NCI-H146 treated with DMSO at 0.1 percent for 48 hours (cell line): ENCODE measurements around the gene SDS.

ENCODE experiments used
- DNase-seq: peaks from one replicate; lab custom pipeline; 2025; ENCODE audit not compliant: unreplicated experiment; lab: John Stamatoyannopoulos, UW

SDS gene

GRCh38 chr12:113403435-113404415 is at the start of gene SDS:
Gene SDS, minus strand, starts transcription at chr12:113403887. Its CDS starts 4,179 bp downstream, at chr12:113399708.
- DNase-seq = no peak

- DNase-seq = no peak
These were observed 49.6 kb upstream of the SDS start for GRCh38 chr12:113453330-113453729.

- no peak for DNase-seq
These were observed 48.8 kb upstream of the SDS start for GRCh38 chr12:113452458-113452857.

- DNase-seq = no peak
These were observed 46.2 kb upstream of the SDS start for GRCh38 chr12:113449839-113450238.

- DNase-seq = no peak
These were observed 45.6 kb upstream of the SDS start for GRCh38 chr12:113449299-113449698.

- DNase-seq = no peak
These were observed 45.2 kb upstream of the SDS start for GRCh38 chr12:113448873-113449272.

- no peak for DNase-seq
These were observed 42.0 kb upstream of the SDS start for GRCh38 chr12:113445544-113446171.

- no peak for DNase-seq
These were observed 39.4 kb upstream of the SDS start for GRCh38 chr12:113443030-113443539.

GRCh38 chr12:113440947-113441782 is 37.5 kb upstream of the SDS start:
- peak; percentile 17 for DNase-seq

GRCh38 chr12:113440336-113440735 is 36.6 kb upstream of the SDS start:
- DNase-seq = no peak

- peak; percentile 7 for DNase-seq
These were observed 35.9 kb upstream of the SDS start for GRCh38 chr12:113439606-113440030.

- DNase-seq = no peak
These were observed 35.6 kb upstream of the SDS start for GRCh38 chr12:113439301-113439597.

- no peak for DNase-seq
These were observed 35.0 kb upstream of the SDS start for GRCh38 chr12:113438523-113439300.

- DNase-seq = no peak
These were observed 34.0 kb upstream of the SDS start for GRCh38 chr12:113437729-113438100.

- DNase-seq = no peak
These were observed 33.5 kb upstream of the SDS start for GRCh38 chr12:113436993-113437728.

- no peak for DNase-seq
These were observed 32.9 kb upstream of the SDS start for GRCh38 chr12:113436586-113436985.

GRCh38 chr12:113435367-113435766 is 31.7 kb upstream of the SDS start:
- no peak for DNase-seq

- no peak for DNase-seq
These were observed 29.3 kb upstream of the SDS start for GRCh38 chr12:113432986-113433385.

GRCh38 chr12:113428482-113428881 is 24.8 kb upstream of the SDS start:
- DNase-seq = no peak

- DNase-seq = no peak
These were observed 24.2 kb upstream of the SDS start for GRCh38 chr12:113427882-113428281.
